GM12878 (cell line): Measurements from ENCODE around the gene TRAFD1. TPM values are rescaled to one million over a fixed set of nuclear protein-coding genes. Genes with fewer than 3 reads are reported as not detected.

ENCODE experiments used
- ATAC-seq: fragments of 200-7000 bp; cut with Tn5 transposase; 3 replicates; pipeline ENCODE4 v1.9.1; 2020; ENCODE audit warnings: mild to moderate bottlenecking, moderate library complexity
- BruUV-seq: library from RNA; stranded (reverse); fragments of 400-500 nt; replicated peaks from 2 replicates; lab custom pipeline; 2021; lab: Mats Ljungman, UMichigan
- CTCF ChIA-PET: fragments of 300-600 bp; sonication (Branson Sonifier 250); formaldehyde crosslinking; extraction: SDS; loops from one replicate; lab custom pipeline; 2021; ENCODE audit warnings: inconsistent platforms; lab: Yijun Ruan, JAX
- POLR2A ChIA-PET: fragments of 350-600 bp; formaldehyde crosslinking; extraction: SDS; loops from one replicate; lab custom pipeline; 2021; ENCODE audit warnings: inconsistent platforms; lab: Charles Lee
- RAD21 ChIA-PET: fragments of 300-600 bp; sonication (Branson Sonifier 250); formaldehyde crosslinking; loops from one replicate; lab custom pipeline; 2023; ENCODE audit warnings: antibody characterized with exemption; ENCODE audit not compliant: unreplicated experiment; lab: Charles Lee
- SMC1A ChIA-PET: fragments of 300-600 bp; sonication (Branson Sonifier 250); formaldehyde crosslinking; loops from one replicate; lab custom pipeline; 2023; ENCODE audit not compliant: unreplicated experiment, uncharacterized antibody; lab: Charles Lee
- DNase-seq: peaks from one replicate; pipeline ENCODE4 v3.0.0-alpha.2; 2011; ENCODE audit warnings: low read depth, low spot score
- FAIRE-seq: peaks from 3 replicates; lab custom pipeline; 2011; peaks lifted over from hg19 to GRCh38; lab: Jason Lieb, UNC
- H2AFZ ChIP-seq: 2 replicates; pipeline ENCODE4 v1.6.0; 2011; ENCODE audit warnings: low read depth, low read length, control low read depth; ENCODE audit not compliant: control insufficient read depth
- H3K27ac ChIP-seq: 2 replicates; pipeline ENCODE4 v1.5.1; 2011; ENCODE audit warnings: control low read depth; ENCODE audit not compliant: control insufficient read depth, insufficient read depth
- H3K27me3 ChIP-seq, 2 experiments: replicated peaks in 1 of 2; 2 replicates each; pipeline versions ENCODE4 v1.6.0 to v1.6.1; 2011; ENCODE audit warnings: low read length in 1 of 2; ENCODE audit not compliant: control insufficient read depth in 2 of 2, insufficient read depth in 2 of 2
- H3K36me3 ChIP-seq, 2 experiments: 2 replicates each; pipeline ENCODE4 v1.5.1; 2011; ENCODE audit warnings: low read length in 1 of 2; ENCODE audit not compliant: control insufficient read depth in 2 of 2, insufficient read depth in 2 of 2
- H3K4me1 ChIP-seq: 2 replicates; pipeline ENCODE4 v1.6.1; 2011; ENCODE audit warnings: mild to moderate bottlenecking, low read length, moderate library complexity, mixed read lengths; ENCODE audit not compliant: control insufficient read depth, insufficient read depth
- H3K4me2 ChIP-seq: 2 replicates; pipeline ENCODE4 v1.6.0; 2011; ENCODE audit warnings: control low read depth; ENCODE audit not compliant: control insufficient read depth, insufficient read depth
- H3K4me3 ChIP-seq: fragments of 200-600 bp; sonication (generic); 2 replicates; pipeline ENCODE4 v1.5.1; 2016
- H3K79me2 ChIP-seq: 2 replicates; pipeline ENCODE4 v1.6.0; 2011; ENCODE audit warnings: low read length; ENCODE audit not compliant: control insufficient read depth, insufficient read depth
- H3K9ac ChIP-seq: 2 replicates; pipeline ENCODE4 v1.8.0; 2011; ENCODE audit warnings: low read length, control low read depth, mixed read lengths; ENCODE audit not compliant: control insufficient read depth, insufficient read depth
- H3K9me3 ChIP-seq: replicated peaks from 3 replicates; pipeline ENCODE4 v1.5.1; 2011; ENCODE audit warnings: mild to moderate bottlenecking, low read length; ENCODE audit not compliant: control insufficient read depth, insufficient read depth
- H4K20me1 ChIP-seq: 2 replicates; pipeline ENCODE4 v1.6.0; 2011; ENCODE audit not compliant: control insufficient read depth, insufficient read depth
- BCLAF1 ChIP-seq: fragments of 450-650 bp; IDR thresholded peaks from 2 replicates; pipeline ENCODE4 v1.6.1; 2017; ENCODE audit warnings: antibody characterized with exemption, mild to moderate bottlenecking, moderate library complexity
- BHLHE40 ChIP-seq, 2 experiments: fragments of 450-650 bp in 1 of 2; IDR thresholded peaks; 2 replicates each; pipeline ENCODE4 v1.6.1; 2011 to 2017; ENCODE audit warnings: low read depth in 2 of 2, borderline replicate concordance in 1 of 2, improper control_type of control experiment in 1 of 2, low read length in 1 of 2, mild to moderate bottlenecking in 1 of 2
- CBX3 ChIP-seq: fragments of 200-600 bp; sonication (generic); IDR thresholded peaks from 2 replicates; pipeline ENCODE4 v1.6.1; 2016; ENCODE audit warnings: low read depth, borderline replicate concordance
- CHD2 ChIP-seq: IDR thresholded peaks from 2 replicates; pipeline ENCODE4 v1.6.1; 2011; ENCODE audit warnings: low read depth, low read length, improper control_type of control experiment, borderline replicate concordance
- E4F1 ChIP-seq: fragments of 450-650 bp; IDR thresholded peaks from 2 replicates; pipeline ENCODE4 v1.6.1; 2018; ENCODE audit warnings: borderline replicate concordance, mild to moderate bottlenecking; ENCODE audit not compliant: partially characterized antibody
- HDAC6 ChIP-seq: fragments of 200-600 bp; sonication (generic); IDR thresholded peaks from one replicate; pipeline ENCODE4 v1.8.0; 2017; ENCODE audit warnings: antibody characterized with exemption; ENCODE audit not compliant: unreplicated experiment
- IRF3 ChIP-seq: fragments of 450-650 bp; IDR thresholded peaks from 2 replicates; pipeline ENCODE4 v1.6.1; 2014; ENCODE audit warnings: mild to moderate bottlenecking
- PAX5 ChIP-seq: IDR thresholded peaks from 2 replicates; pipeline ENCODE4 v1.6.1; 2011; ENCODE audit warnings: low read depth, low read length, borderline replicate concordance
- POLR2AphosphoS5 ChIP-seq: IDR thresholded peaks from 2 replicates; pipeline ENCODE4 v1.6.1; 2011; ENCODE audit warnings: mild to moderate bottlenecking, low read length, inconsistent platforms
- PRDM15 ChIP-seq: fragments of 450-650 bp; formaldehyde crosslinking; IDR thresholded peaks from 2 replicates; pipeline ENCODE4 v1.4.0; 2020; ENCODE audit warnings: mild to moderate bottlenecking, moderate library complexity
- RAD51 ChIP-seq: fragments of 450-650 bp; IDR thresholded peaks from 2 replicates; pipeline ENCODE4 v1.6.1; 2016; ENCODE audit warnings: moderate library complexity, mild to moderate bottlenecking, inconsistent platforms
- RB1 ChIP-seq: fragments of 450-650 bp; formaldehyde crosslinking; IDR thresholded peaks from 2 replicates; pipeline ENCODE4 v1.6.1; 2017; ENCODE audit warnings: mild to moderate bottlenecking, borderline replicate concordance
- WGBS: methylation state at CpG from one replicate; pipeline ENCODE4 v1.1.6; 2016; ENCODE audit warnings: low lambda C conversion rate; ENCODE audit not compliant: insufficient replicate concordance, insufficient coverage; ENCODE audit errors: missing lambda C conversion rate; 5-methylcytosine and 5-hydroxymethylcytosine counted together
- in situ Hi-C: fragments of 300-500 bp; cut with MboI; formaldehyde crosslinking; loops from 9 replicates; pipeline ENCODE4 v1.14.3; 2018; ENCODE audit warnings: mixed read lengths
- intact Hi-C: fragments of 100-400 bp; cut with micrococcal nuclease; formaldehyde crosslinking; loops from one replicate; pipeline ENCODE4 v1.14.2; 2022; ENCODE audit not compliant: unreplicated experiment
- polyA plus RNA-seq, 11 experiments: library from polyadenylated mRNA; depleted of rRNA in 4 of 11; unstranded in 6 of 11; stranded (reverse) in 5 of 11; fragments of >200 nt; fragmentation: Nextera tagmentation in 4 of 11; fragmentation: Illumina TruSeq in 1 of 11; extraction: Ambion mirVana in 4 of 11; extraction: Trizol in 1 of 11; gene quantifications; 1 replicate in 1 of 11; 2 replicates in 10 of 11; pipeline versions ENCODE4 v1.2.1 to v1.2.3, GENCODE V29; 2011 to 2016; ENCODE audit warnings: inconsistent platforms in 2 of 11, missing spikeins in 2 of 11, low read depth in 1 of 11
- total RNA-seq, 4 experiments: library from RNA; depleted of rRNA in 3 of 4; stranded (reverse); fragments of >200 nt in 3 of 4; fragmentation: Illumina TruSeq in 1 of 4; extraction: Trizol in 1 of 4; gene quantifications; 2 replicates each; pipeline versions ENCODE4 v1.2.1 to v1.2.3, GENCODE V29; 2013 to 2021

The TRAFD1 gene
- total and polyA plus RNA-seq, 10 of the 15 experiments (the other 5 are each of a cell fraction or from before 2014, with no cell fraction given): 37.2 to 55.5 (median 46.2) TPM

GRCh38 chr12:112161711-112162110 lies 36.4 kb downstream of the TRAFD1 start:
- intact Hi-C loops: no loop called here
- no peak overlapping the region for H3K4me3 ChIP-seq
- DNase-seq (no peak), ATAC-seq (no peak), FAIRE-seq (no peak)
- ChIA-PET CTCF (no interaction called here), RAD21 (no interaction called here), SMC1A (no interaction called here), POLR2A (no interaction called here)
- WGBS: 74% methylated on average over 9 of the region's 9 CpGs
- no peaks in the 10 kb centered on the region for H3K79me2 ChIP-seq
- no peak overlapping the region for H3K4me2 ChIP-seq
- peaks cover 3% of the 10 kb centered on the region; the same call in 2 of the 3 replicates for H3K9me3 ChIP-seq
- no peaks in the 10 kb centered on the region for H3K27me3 ChIP-seq
- peaks cover 5% of the 10 kb centered on the region in 2 experiments; a peak in 3 of 4 replicates for H3K36me3 ChIP-seq
- in situ Hi-C loops: no loop called here
- H3K27ac ChIP-seq: no peak overlapping the region
- H2AFZ ChIP-seq: no peak overlapping the region
- BruUV-seq: no TSS peak
- no peak overlapping the region for H3K9ac ChIP-seq
- no peaks in the 10 kb centered on the region for H3K4me1 ChIP-seq
- no peaks in the 10 kb centered on the region for H4K20me1 ChIP-seq
- TF ChIP-seq RAD51 (no peak), BCLAF1 (no peak), PAX5 (no peak), POLR2AphosphoS5 (no peak), BHLHE40 (IDR thresholded peaks at IDR 0.05; ENCODE audit: borderline replicate concordance in 1 of 2, low read depth in 2 of 2, low read length in 1 of 2) (no peak), CBX3 (no peak), RB1 (no peak), CHD2 (no peak), PRDM15 (CRISPR knock-in tag) (no peak), IRF3 (no peak), E4F1 (no peak), HDAC6 (no peak)
